LNCaP clone FGC (cell line): ENCODE results near the gene DNAH10.
"Not testable (repeated sequence)": the region's sequence is repeated elsewhere in the genome, so short reads cannot be mapped to it uniquely, and the experiment has no call there.

ENCODE experiments used
- DNase-seq: peaks from one replicate; pipeline ENCODE4 v3.0.0-alpha.2; 2011; ENCODE audit warnings: low read depth
- H3K4me3 ChIP-seq: 2 replicates; pipeline ENCODE4 v1.5.1; 2011; ENCODE audit warnings: mild to moderate bottlenecking, low read depth, low read length, control low read depth
- CTCF ChIP-seq: IDR thresholded peaks from 2 replicates; pipeline ENCODE4 v1.5.1; 2012; ENCODE audit warnings: mild to moderate bottlenecking; ENCODE audit not compliant: control insufficient read depth, insufficient read depth; ENCODE audit errors: extremely low read depth

The DNAH10 gene

DNA sequence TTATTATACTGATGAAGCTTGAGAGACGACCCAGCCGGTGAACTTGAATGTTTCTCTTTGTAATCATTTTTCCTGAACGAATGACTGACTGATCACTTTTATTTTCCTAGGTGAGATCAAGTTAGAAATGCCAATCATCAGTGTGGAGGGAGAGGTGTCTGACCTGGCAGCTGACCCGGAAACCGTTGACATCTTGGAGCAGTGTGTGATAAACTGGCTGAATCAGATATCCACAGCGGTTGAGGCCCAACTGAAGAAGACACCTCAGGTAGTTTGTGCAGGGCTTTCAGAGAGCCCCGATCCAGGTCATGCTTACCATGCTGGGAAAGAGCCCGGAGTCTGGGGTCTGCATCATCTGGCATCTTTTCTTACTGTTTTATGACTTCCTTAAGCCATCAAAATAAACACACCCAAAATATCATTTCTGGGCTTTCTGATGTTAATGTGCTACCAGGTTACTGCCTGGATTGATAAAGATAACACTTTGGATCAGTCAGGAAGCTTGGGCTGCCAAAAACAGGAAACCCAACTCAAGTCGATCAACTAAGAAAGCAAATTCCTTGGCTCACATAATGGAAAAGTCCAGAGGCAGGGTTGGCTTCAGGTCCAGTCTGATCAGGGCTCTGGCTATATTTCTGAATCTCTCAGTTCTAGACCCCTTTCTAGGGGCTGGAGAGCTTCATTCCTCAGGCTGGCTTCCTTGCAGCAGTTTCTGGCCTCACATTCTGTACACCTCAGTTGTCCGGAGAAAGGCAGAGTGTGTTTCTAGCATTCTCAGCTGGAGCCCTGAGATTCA lies 21.1 kb downstream of the DNAH10 start:
- DNase-seq: no peak
- no peak overlapping the region for H3K4me3 ChIP-seq
- TF ChIP-seq CTCF: no peak

GRCh38 chr12:123787466-123787865 lies 25.4 kb downstream of the DNAH10 start:
- TF ChIP-seq CTCF: no peak
- H3K4me3 ChIP-seq: no peak overlapping the region
- no peak for DNase-seq

DNA sequence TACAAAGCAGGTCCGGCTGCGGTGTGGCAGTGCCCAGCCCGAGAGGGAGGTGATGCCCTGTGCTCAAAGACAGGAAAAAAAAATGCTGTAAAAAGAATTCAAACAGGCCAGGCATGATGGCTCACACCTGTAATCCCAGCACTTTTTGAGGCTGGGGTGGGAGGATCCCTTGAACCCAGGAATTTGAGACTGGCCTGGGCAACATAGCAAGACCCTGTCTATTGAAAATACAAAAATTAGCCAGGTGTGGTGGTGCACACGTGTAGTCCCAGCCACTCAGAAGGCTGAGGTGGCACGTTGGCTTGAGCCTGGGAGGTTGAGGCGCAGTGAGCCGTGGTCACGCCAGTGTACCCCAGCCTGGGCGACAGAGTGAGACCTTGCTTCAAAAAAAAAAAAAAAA lies 26.4 kb downstream of the DNAH10 start:
- no peak for DNase-seq
- no peak for TF ChIP-seq CTCF
- no peak overlapping the region for H3K4me3 ChIP-seq

GRCh38 chr12:123789422-123789821 lies 27.3 kb downstream of the DNAH10 start:
- DNase-seq, H3K4me3 ChIP-seq: not testable (repeated sequence)

DNA sequence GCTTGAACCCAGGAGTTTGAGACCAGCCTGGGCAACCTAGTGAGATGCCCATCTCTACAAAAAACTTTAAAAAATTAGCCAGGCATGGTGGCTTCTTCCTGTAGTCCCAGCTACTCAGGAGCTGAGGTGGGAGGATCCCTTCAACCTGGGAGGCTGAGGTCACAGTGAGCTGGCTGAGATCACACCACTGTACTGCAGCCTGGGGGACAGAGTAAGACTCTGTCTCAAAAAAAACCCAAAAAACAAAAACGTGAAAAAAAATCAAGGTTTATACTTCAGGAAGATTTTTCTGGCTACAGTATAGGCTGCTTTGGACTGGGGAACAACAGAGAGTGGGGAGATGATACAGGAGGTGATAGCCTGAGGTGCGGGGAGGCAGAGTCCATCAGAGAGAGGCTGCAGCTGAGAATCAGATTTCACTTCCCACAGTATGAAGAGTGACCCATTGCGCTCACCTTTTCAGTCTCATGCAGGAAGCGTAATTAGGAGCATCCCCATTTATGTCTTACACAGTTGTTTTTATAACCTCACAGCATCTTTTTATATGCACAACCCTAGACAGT lies 28.9 kb downstream of the DNAH10 start:
- DNase-seq: no peak
- TF ChIP-seq CTCF: no peak

GRCh38 chr12:123794027-123794426 lies 31.9 kb downstream of the DNAH10 start:
- H3K4me3 ChIP-seq: no peak overlapping the region
- no peak for TF ChIP-seq CTCF
- DNase-seq: no peak

More for the DNA sequence above, 28.9 kb downstream of the DNAH10 start:
- H3K4me3 ChIP-seq: no peak overlapping the region

- DNase-seq: no peak
- no peak overlapping the region for H3K4me3 ChIP-seq
- no peak for TF ChIP-seq CTCF
These were observed 36.4 kb downstream of the DNAH10 start for GRCh38 chr12:123798518-123798917.
